Natural killer cell (primary cell): Measurements from ENCODE around the gene TULP3. TPM values are rescaled to one million over a fixed set of nuclear protein-coding genes. Genes with fewer than 3 reads are reported as not detected.

Experiments
- ATAC-seq, 3 donors: fragments of 150-1000 bp in 2 of 3; fragments of 200-7000 bp in 1 of 3; cut with Tn5 transposase; 1 replicate in 1 of 3; 2 replicates in 2 of 3; pipeline ENCODE4 v1.10.0; 2021; ENCODE audit warnings: mild to moderate bottlenecking in 2 of 3, moderate library complexity in 2 of 3
- DNase-seq, 2 donors: peaks; one replicate each; pipeline versions ENCODE4 v3.0.0 to v3.0.0-alpha.2; 2013 to 2021; ENCODE audit warnings: mixed read lengths in 1 of 2
- H3K27ac ChIP-seq: one replicate; pipeline ENCODE4 v1.5.1; 2013; ENCODE audit warnings: mild to moderate bottlenecking, low read length
- H3K27me3 ChIP-seq: one replicate; pipeline ENCODE4 v1.6.1; 2013; ENCODE audit warnings: low read length; ENCODE audit not compliant: control insufficient read depth, insufficient read depth
- H3K36me3 ChIP-seq: one replicate; pipeline ENCODE4 v1.6.1; 2013; ENCODE audit warnings: low read length; ENCODE audit not compliant: control insufficient read depth, insufficient read depth
- H3K4me1 ChIP-seq: one replicate; pipeline ENCODE4 v1.6.1; 2013; ENCODE audit warnings: low read length; ENCODE audit not compliant: control insufficient read depth, insufficient read depth
- H3K4me3 ChIP-seq: one replicate; pipeline ENCODE4 v1.5.1; 2013; ENCODE audit warnings: low read length
- H3K9me3 ChIP-seq: one replicate; pipeline ENCODE4 v1.6.1; 2013; ENCODE audit warnings: low read length; ENCODE audit not compliant: control insufficient read depth, insufficient read depth
- H3K27ac Mint-ChIP-seq, 2 donors: one replicate each; pipeline ENCODE4 v1.8.0; 2022; ENCODE audit warnings: mild to moderate bottlenecking in 2 of 2, mixed read lengths in 2 of 2, moderate library complexity in 1 of 2
- H3K27me3 Mint-ChIP-seq, 2 donors: one replicate each; pipeline ENCODE4 v1.8.0; 2022; ENCODE audit warnings: low read depth in 2 of 2, mixed read lengths in 2 of 2
- H3K36me3 Mint-ChIP-seq: one replicate; pipeline ENCODE4 v1.8.0; 2022; ENCODE audit warnings: mixed read lengths
- H3K4me1 Mint-ChIP-seq, 2 donors: one replicate each; pipeline ENCODE4 v1.8.0; 2022; ENCODE audit warnings: mixed read lengths in 2 of 2
- H3K4me3 Mint-ChIP-seq: one replicate; pipeline ENCODE4 v1.8.0; 2022; ENCODE audit warnings: mild to moderate bottlenecking, moderate library complexity, mixed read lengths
- H3K9me3 Mint-ChIP-seq, 2 donors: one replicate each; pipeline ENCODE4 v1.8.0; 2022; ENCODE audit warnings: mixed read lengths in 2 of 2
- WGBS: methylation state at CpG from one replicate; pipeline ENCODE4 v1.1.7; 2013; ENCODE audit warnings: missing lambda C conversion rate; ENCODE audit not compliant: insufficient coverage; 5-methylcytosine and 5-hydroxymethylcytosine counted together
- intact Hi-C: fragments of 100-400 bp; cut with micrococcal nuclease; formaldehyde crosslinking; loops from one replicate; pipeline ENCODE4 v1.14.2; 2022
- total RNA-seq, 4 donors: library from RNA; stranded (reverse); fragments of 120-200 nt in 1 of 4; gene quantifications; one replicate each; pipeline versions ENCODE4 v1.2.3 to v1.2.4, GENCODE V29; 2013 to 2022
- TF ChIP-seq, protein P1 (sequence below): fragments of 200-600 bp; IDR thresholded peaks from one replicate; pipeline ENCODE4 v1.8.0; 2022; ENCODE audit warnings: antibody characterized with exemption

Gene TULP3
- total RNA-seq, 3 donors from 2014 or later (not counting 1 experiment from before 2014, with no cell fraction given): 5.1 to 8.7 (median 6.2) TPM

- Mint-ChIP-seq H3K4me3 (no peak overlapping the region), H3K27me3 (peaks cover 0 to 2% of the 10 kb centered on the region in 2 donors), H3K4me1 (no peaks in the 10 kb centered on the region), H3K27ac (no peak overlapping the region), H3K9me3 (peaks cover 0 to 4% of the 10 kb centered on the region in 2 donors), H3K36me3 (no peaks in the 10 kb centered on the region)
- Histone ChIP-seq H3K4me3 (no peak overlapping the region), H3K27ac (no peak overlapping the region), H3K27me3 (no peaks in the 10 kb centered on the region), H3K36me3 (no peaks in the 10 kb centered on the region), H3K4me1 (no peaks in the 10 kb centered on the region), H3K9me3 (no peaks in the 10 kb centered on the region)
- ATAC-seq: no peak
- TF ChIP-seq, protein P1, sequence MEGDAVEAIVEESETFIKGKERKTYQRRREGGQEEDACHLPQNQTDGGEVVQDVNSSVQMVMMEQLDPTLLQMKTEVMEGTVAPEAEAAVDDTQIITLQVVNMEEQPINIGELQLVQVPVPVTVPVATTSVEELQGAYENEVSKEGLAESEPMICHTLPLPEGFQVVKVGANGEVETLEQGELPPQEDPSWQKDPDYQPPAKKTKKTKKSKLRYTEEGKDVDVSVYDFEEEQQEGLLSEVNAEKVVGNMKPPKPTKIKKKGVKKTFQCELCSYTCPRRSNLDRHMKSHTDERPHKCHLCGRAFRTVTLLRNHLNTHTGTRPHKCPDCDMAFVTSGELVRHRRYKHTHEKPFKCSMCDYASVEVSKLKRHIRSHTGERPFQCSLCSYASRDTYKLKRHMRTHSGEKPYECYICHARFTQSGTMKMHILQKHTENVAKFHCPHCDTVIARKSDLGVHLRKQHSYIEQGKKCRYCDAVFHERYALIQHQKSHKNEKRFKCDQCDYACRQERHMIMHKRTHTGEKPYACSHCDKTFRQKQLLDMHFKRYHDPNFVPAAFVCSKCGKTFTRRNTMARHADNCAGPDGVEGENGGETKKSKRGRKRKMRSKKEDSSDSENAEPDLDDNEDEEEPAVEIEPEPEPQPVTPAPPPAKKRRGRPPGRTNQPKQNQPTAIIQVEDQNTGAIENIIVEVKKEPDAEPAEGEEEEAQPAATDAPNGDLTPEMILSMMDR: no peak
- intact Hi-C loops: no loop called here
- no peak for DNase-seq
- 84% methylated on average over 3 of the region's 3 CpGs for WGBS
Measured at GRCh38 chr12:2986876-2987275, 96.2 kb downstream of the TULP3 start.

- Mint-ChIP-seq H3K27ac (no peak overlapping the region), H3K4me1 (no peaks in the 10 kb centered on the region), H3K27me3 (peaks cover 0 to 2% of the 10 kb centered on the region in 2 donors), H3K36me3 (no peaks in the 10 kb centered on the region), H3K4me3 (no peak overlapping the region), H3K9me3 (peaks cover 0 to 4% of the 10 kb centered on the region in 2 donors)
- TF ChIP-seq, protein P1: no peak
- H3K9me3 ChIP-seq: no peaks in the 10 kb centered on the region
- H3K4me1 ChIP-seq: no peaks in the 10 kb centered on the region
- intact Hi-C loops: no loop called here
- no peak for DNase-seq
- no peak overlapping the region for H3K4me3 ChIP-seq
- no peak overlapping the region for H3K27ac ChIP-seq
- no peaks in the 10 kb centered on the region for H3K27me3 ChIP-seq
- no peaks in the 10 kb centered on the region for H3K36me3 ChIP-seq
- 93% methylated on average over 3 of the region's 5 CpGs for WGBS
- ATAC-seq: no peak
Measured at GRCh38 chr12:2988494-2988893, 97.8 kb downstream of the TULP3 start.

Other genes starting within 250 kb of the TULP3 start
- 10 to 100 TPM; 28.1 to 43.0 (median 29.6) TPM for gene FKBP4, start 95.9 kb upstream of the TULP3 start, total RNA-seq
- 10 to 100 TPM; 58.6 to 72.0 (median 59.9) TPM for gene ITFG2, start 78.2 kb upstream of the TULP3 start, total RNA-seq
- not detected for gene NRIP2, start 55.9 kb upstream of the TULP3 start, total RNA-seq
- gene TEX52, start 33.9 kb upstream of the TULP3 start, total RNA-seq: not detected
- 1 to 10 TPM; 1.8 to 3.6 (median 2.6) TPM for gene FOXM1, start 13.7 kb upstream of the TULP3 start, total RNA-seq
- 10 to 100 TPM in 1 of 3 donors, 1 to 10 TPM in 2; 9.2 to 13.6 (median 9.4) TPM for gene RHNO1, start 13.7 kb upstream of the TULP3 start, total RNA-seq
- not detected for gene TEAD4, start 68.5 kb downstream of the TULP3 start, total RNA-seq
- gene TSPAN9, start 186.5 kb downstream of the TULP3 start, total RNA-seq: 1 to 10 TPM in 2 of 3 donors, under 1 TPM in 1; 0.86 to 1.6 (median 1.1) TPM